Karpas-422 (cell line): ENCODE measurements around the gene VCPKMT. TPM values are rescaled to one million over a fixed set of nuclear protein-coding genes. Genes with fewer than 3 reads are reported as not detected.

ENCODE experiments used
- DNase-seq: peaks from one replicate; pipeline ENCODE4 v3.0.0-alpha.2; 2015
- H2AFZ ChIP-seq: fragments of 200-600 bp; sonication (generic); 2 replicates; pipeline ENCODE4 v1.6.1; 2014; ENCODE audit warnings: antibody characterized with exemption, low read length, mixed read lengths
- H3K27ac ChIP-seq: fragments of 200-600 bp; sonication (generic); 2 replicates; pipeline ENCODE4 v1.5.1; 2014; ENCODE audit warnings: mild to moderate bottlenecking, low read length, moderate library complexity
- H3K27me3 ChIP-seq: fragments of 200-600 bp; sonication (generic); 2 replicates; pipeline ENCODE4 v1.6.1; 2014; ENCODE audit warnings: low read length, mixed read lengths
- H3K36me3 ChIP-seq: fragments of 200-600 bp; sonication (generic); 2 replicates; pipeline ENCODE4 v1.6.1; 2014; ENCODE audit warnings: low read length, mixed read lengths; ENCODE audit not compliant: insufficient read depth
- H3K4me1 ChIP-seq: fragments of 200-600 bp; sonication (generic); 2 replicates; pipeline ENCODE4 v1.6.1; 2014; ENCODE audit warnings: mild to moderate bottlenecking, low read length, mixed read lengths
- H3K4me2 ChIP-seq: fragments of 200-600 bp; sonication (generic); 2 replicates; pipeline ENCODE4 v1.6.1; 2014; ENCODE audit warnings: low read length, low read depth, mild to moderate bottlenecking; ENCODE audit not compliant: poor library complexity, severe bottlenecking
- H3K4me3 ChIP-seq: fragments of 200-600 bp; sonication (generic); 2 replicates; pipeline ENCODE4 v1.5.1; 2014; ENCODE audit warnings: mild to moderate bottlenecking, antibody characterized with exemption, low read length, mixed read lengths
- H3K79me2 ChIP-seq: fragments of 200-600 bp; sonication (generic); 2 replicates; pipeline ENCODE4 v1.6.1; 2014; ENCODE audit warnings: mild to moderate bottlenecking, low read length, mixed read lengths
- H3K9ac ChIP-seq: fragments of 200-600 bp; sonication (generic); 2 replicates; pipeline ENCODE4 v1.6.0; 2014; ENCODE audit warnings: low read length
- H3K9me2 ChIP-seq: fragments of 200-600 bp; sonication (generic), shearing (Covaris generic); replicated peaks from 2 replicates; pipeline ENCODE4 v1.6.0; 2014; ENCODE audit warnings: mild to moderate bottlenecking, low read length, moderate library complexity; ENCODE audit not compliant: insufficient read depth
- H3K9me3 ChIP-seq: fragments of 300-700, 200-600 bp; sonication (generic); 2 replicates; pipeline ENCODE4 v1.6.1; 2014; ENCODE audit warnings: low read length, mixed read lengths
- H4K20me1 ChIP-seq: fragments of 200-600 bp; sonication (generic); 2 replicates; pipeline ENCODE4 v1.6.1; 2014; ENCODE audit warnings: mild to moderate bottlenecking, antibody characterized with exemption, low read length, low read depth; ENCODE audit not compliant: insufficient read depth
- total RNA-seq: library from RNA; depleted of rRNA; stranded (reverse); fragments of >200 nt; shearing (Covaris generic); gene quantifications from 2 replicates; pipeline ENCODE4 v1.2.3, GENCODE V29; 2014; ENCODE audit warnings: low replicate concordance; rRNA removed

Gene VCPKMT
- total RNA-seq: 8.7 and 25.6 TPM in 2 replicates

GRCh38 chr14:50116181-50116956 lies at the start of gene VCPKMT:
TSS of gene VCPKMT (minus strand) at chr14:50116572. CDS start at chr14:50116552, 20 bp downstream.
- H3K9me3 ChIP-seq: no peaks in the 10 kb centered on the region
- H3K4me1 ChIP-seq: peaks cover 26% of the 10 kb centered on the region
- peak within 1 kb of the TSS; percentile 87 for H3K9ac ChIP-seq
- H3K4me2 ChIP-seq: peak within 1 kb of the TSS; percentile 79
- DNase-seq: peak; percentile 100
- H3K4me3 ChIP-seq: peak within 1 kb of the TSS; percentile 82
- peaks cover 37% of the 10 kb centered on the region for H3K79me2 ChIP-seq
- H3K27ac ChIP-seq: peak within 1 kb of the TSS; percentile 79
- peaks cover 36% of the 10 kb centered on the region for H3K36me3 ChIP-seq
- H2AFZ ChIP-seq: 0 out of 2 replicates have a peak within 1 kb of the TSS, but pooled peaks have one; percentile 6
- no peaks in the 10 kb centered on the region for H3K9me2 ChIP-seq
- H3K27me3 ChIP-seq: no peaks in the 10 kb centered on the region
- H4K20me1 ChIP-seq: no peaks in the 10 kb centered on the region

- Histone ChIP-seq H3K4me2 (no peak overlapping the region), H3K4me1 (peaks cover 16% of the 10 kb centered on the region), H3K4me3 (no peak overlapping the region), H3K9me2 (no peaks in the 10 kb centered on the region), H4K20me1 (no peaks in the 10 kb centered on the region), H3K36me3 (peaks cover 30% of the 10 kb centered on the region; the same call in 1 of the 2 replicates), H3K79me2 (no peaks in the 10 kb centered on the region), H3K9ac (no peak overlapping the region), H3K27me3 (no peaks in the 10 kb centered on the region), H2AFZ (no peak overlapping the region), H3K27ac (no peak overlapping the region), H3K9me3 (no peaks in the 10 kb centered on the region)
- no peak for DNase-seq
These were observed 39.7 kb upstream of the VCPKMT start for GRCh38 chr14:50156111-50156510.

- Histone ChIP-seq H3K79me2 (peaks cover 5% of the 10 kb centered on the region; the same call in 1 of the 2 replicates), H3K4me3 (no peak overlapping the region), H3K9me2 (no peaks in the 10 kb centered on the region), H2AFZ (no peak overlapping the region), H3K36me3 (peaks cover 37% of the 10 kb centered on the region), H4K20me1 (no peaks in the 10 kb centered on the region), H3K4me2 (no peak overlapping the region), H3K4me1 (peaks cover 28% of the 10 kb centered on the region), H3K9ac (no peak overlapping the region), H3K9me3 (no peaks in the 10 kb centered on the region), H3K27me3 (no peaks in the 10 kb centered on the region), H3K27ac (no peak overlapping the region; the same call in 1 of the 2 replicates)
- no peak for DNase-seq
These were observed 32.4 kb upstream of the VCPKMT start for GRCh38 chr14:50148799-50149198.

- Histone ChIP-seq H3K9me2 (no peaks in the 10 kb centered on the region), H3K4me1 (peaks cover 32% of the 10 kb centered on the region), H3K4me2 (peak overlapping the region; percentile 39), H3K4me3 (no peak overlapping the region), H3K27me3 (no peaks in the 10 kb centered on the region), H3K36me3 (peaks cover 6% of the 10 kb centered on the region; the same call in 1 of the 2 replicates), H3K79me2 (no peaks in the 10 kb centered on the region), H3K9ac (no peak overlapping the region), H3K27ac (peak overlapping the region; percentile 21; the same call in 1 of the 2 replicates), H4K20me1 (no peaks in the 10 kb centered on the region), H2AFZ (no peak overlapping the region), H3K9me3 (no peaks in the 10 kb centered on the region)
- peak; percentile 57 for DNase-seq
These were observed 22.8 kb upstream of the VCPKMT start for GRCh38 chr14:50139192-50139591.

- no peak overlapping the region for H3K9ac ChIP-seq
- H2AFZ ChIP-seq: no peak overlapping the region
- no peak for DNase-seq
- H3K36me3 ChIP-seq: peaks cover 28% of the 10 kb centered on the region; the same call in 1 of the 2 replicates
- H3K9me2 ChIP-seq: no peaks in the 10 kb centered on the region
- H4K20me1 ChIP-seq: no peaks in the 10 kb centered on the region
- no peak overlapping the region for H3K4me3 ChIP-seq
- H3K4me2 ChIP-seq: no peak overlapping the region
- H3K27me3 ChIP-seq: no peaks in the 10 kb centered on the region
- 0 out of 2 replicates have a peak, but pooled peaks cover 5% of the 10 kb centered on the region for H3K79me2 ChIP-seq
- H3K4me1 ChIP-seq: no peaks in the 10 kb centered on the region
- no peak overlapping the region for H3K27ac ChIP-seq
- no peaks in the 10 kb centered on the region for H3K9me3 ChIP-seq
These were observed 11.4 kb upstream of the VCPKMT start for GRCh38 chr14:50127802-50128201.

- no peaks in the 10 kb centered on the region for H4K20me1 ChIP-seq
- no peaks in the 10 kb centered on the region for H3K79me2 ChIP-seq
- H3K4me2 ChIP-seq: no peak overlapping the region
- H2AFZ ChIP-seq: no peak overlapping the region
- no peak overlapping the region for H3K27ac ChIP-seq
- H3K4me3 ChIP-seq: no peak overlapping the region
- no peaks in the 10 kb centered on the region for H3K4me1 ChIP-seq
- no peaks in the 10 kb centered on the region for H3K9me2 ChIP-seq
- DNase-seq: no peak
- peaks cover 4% of the 10 kb centered on the region; the same call in 1 of the 2 replicates for H3K36me3 ChIP-seq
- no peaks in the 10 kb centered on the region for H3K27me3 ChIP-seq
- H3K9ac ChIP-seq: no peak overlapping the region
- no peaks in the 10 kb centered on the region for H3K9me3 ChIP-seq
These were observed 6.7 kb upstream of the VCPKMT start for GRCh38 chr14:50123062-50123461.

GRCh38 chr14:50122291-50122690 lies 5.9 kb upstream of the VCPKMT start:
- Histone ChIP-seq H3K79me2 (no peaks in the 10 kb centered on the region), H3K9me3 (no peaks in the 10 kb centered on the region), H3K4me1 (no peaks in the 10 kb centered on the region; the same call in 1 of the 2 replicates), H3K36me3 (peaks cover 4% of the 10 kb centered on the region; the same call in 1 of the 2 replicates), H3K4me3 (no peak overlapping the region), H3K27ac (no peak overlapping the region), H2AFZ (no peak overlapping the region), H3K9me2 (no peaks in the 10 kb centered on the region), H3K4me2 (no peak overlapping the region), H3K9ac (no peak overlapping the region), H4K20me1 (no peaks in the 10 kb centered on the region), H3K27me3 (no peaks in the 10 kb centered on the region)
- DNase-seq: no peak

GRCh38 chr14:50121486-50121885 lies 5.1 kb upstream of the VCPKMT start:
- no peak overlapping the region for H3K4me2 ChIP-seq
- DNase-seq: no peak
- no peaks in the 10 kb centered on the region for H3K9me3 ChIP-seq

More at GRCh38 chr14:50121486-50121885, 5.1 kb upstream of the VCPKMT start:
- H3K9ac ChIP-seq: no peak overlapping the region
- H3K4me1 ChIP-seq: peaks cover 7% of the 10 kb centered on the region
- H3K79me2 ChIP-seq: no peaks in the 10 kb centered on the region
- no peaks in the 10 kb centered on the region for H3K9me2 ChIP-seq
- H3K27ac ChIP-seq: no peak overlapping the region
- H3K36me3 ChIP-seq: peaks cover 4% of the 10 kb centered on the region; the same call in 1 of the 2 replicates
- H4K20me1 ChIP-seq: no peaks in the 10 kb centered on the region
- no peaks in the 10 kb centered on the region for H3K27me3 ChIP-seq
- no peak overlapping the region for H2AFZ ChIP-seq
- no peak overlapping the region for H3K4me3 ChIP-seq
